ENCODE data around the gene LYST. TPM values are rescaled to one million over a fixed set of nuclear protein-coding genes. Genes with fewer than 3 reads are reported as not detected.
"Not testable (repeated sequence)": the region's sequence is repeated elsewhere in the genome, so short reads cannot be mapped to it uniquely, and the experiment has no call there.

The LYST gene, protein sequence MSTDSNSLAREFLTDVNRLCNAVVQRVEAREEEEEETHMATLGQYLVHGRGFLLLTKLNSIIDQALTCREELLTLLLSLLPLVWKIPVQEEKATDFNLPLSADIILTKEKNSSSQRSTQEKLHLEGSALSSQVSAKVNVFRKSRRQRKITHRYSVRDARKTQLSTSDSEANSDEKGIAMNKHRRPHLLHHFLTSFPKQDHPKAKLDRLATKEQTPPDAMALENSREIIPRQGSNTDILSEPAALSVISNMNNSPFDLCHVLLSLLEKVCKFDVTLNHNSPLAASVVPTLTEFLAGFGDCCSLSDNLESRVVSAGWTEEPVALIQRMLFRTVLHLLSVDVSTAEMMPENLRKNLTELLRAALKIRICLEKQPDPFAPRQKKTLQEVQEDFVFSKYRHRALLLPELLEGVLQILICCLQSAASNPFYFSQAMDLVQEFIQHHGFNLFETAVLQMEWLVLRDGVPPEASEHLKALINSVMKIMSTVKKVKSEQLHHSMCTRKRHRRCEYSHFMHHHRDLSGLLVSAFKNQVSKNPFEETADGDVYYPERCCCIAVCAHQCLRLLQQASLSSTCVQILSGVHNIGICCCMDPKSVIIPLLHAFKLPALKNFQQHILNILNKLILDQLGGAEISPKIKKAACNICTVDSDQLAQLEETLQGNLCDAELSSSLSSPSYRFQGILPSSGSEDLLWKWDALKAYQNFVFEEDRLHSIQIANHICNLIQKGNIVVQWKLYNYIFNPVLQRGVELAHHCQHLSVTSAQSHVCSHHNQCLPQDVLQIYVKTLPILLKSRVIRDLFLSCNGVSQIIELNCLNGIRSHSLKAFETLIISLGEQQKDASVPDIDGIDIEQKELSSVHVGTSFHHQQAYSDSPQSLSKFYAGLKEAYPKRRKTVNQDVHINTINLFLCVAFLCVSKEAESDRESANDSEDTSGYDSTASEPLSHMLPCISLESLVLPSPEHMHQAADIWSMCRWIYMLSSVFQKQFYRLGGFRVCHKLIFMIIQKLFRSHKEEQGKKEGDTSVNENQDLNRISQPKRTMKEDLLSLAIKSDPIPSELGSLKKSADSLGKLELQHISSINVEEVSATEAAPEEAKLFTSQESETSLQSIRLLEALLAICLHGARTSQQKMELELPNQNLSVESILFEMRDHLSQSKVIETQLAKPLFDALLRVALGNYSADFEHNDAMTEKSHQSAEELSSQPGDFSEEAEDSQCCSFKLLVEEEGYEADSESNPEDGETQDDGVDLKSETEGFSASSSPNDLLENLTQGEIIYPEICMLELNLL (N-terminal part only)
- polyA plus RNA-seq (2013, experiment 1 of 2), result 0.50 TPM
- 0.32 TPM for polyA plus RNA-seq (2013, experiment 2 of 2)

GRCh38 chr1:235866205-235866912 lies at the start of gene LYST:
Gene LYST (minus strand): TSS chr1:235866906. CDS start chr1:235830417, 36,489 bp downstream.
- H3K36me3 ChIP-seq (ENCODE audit: insufficient read depth, low read length), result no peaks in the 10 kb centered on the region
- H3K9ac ChIP-seq (ENCODE audit: low read depth, low read length), result peak within 1 kb of the TSS; percentile 67
- H3K9me3 ChIP-seq (ENCODE audit: insufficient read depth, low read depth, low read length), result no peaks in the 10 kb centered on the region
- H3K4me3 ChIP-seq (ENCODE audit: low read length), result peak within 1 kb of the TSS; percentile 96
- H3K27me3 ChIP-seq (ENCODE audit: insufficient read depth, low read length), result peaks cover 29% of the 10 kb centered on the region
- peaks cover 8% of the 10 kb centered on the region; the same call in 1 of the 2 replicates for H3K4me1 ChIP-seq (ENCODE audit: insufficient read depth, low read length)
- WGBS, result under 1% methylated on average over 71 of the region's 71 CpGs
- no peak within 1 kb of the TSS; the same call in 1 of the 2 replicates for H3K27ac ChIP-seq (ENCODE audit: low read depth, low read length)

- H3K9ac ChIP-seq (ENCODE audit: low read depth, low read length); H3K4me3 ChIP-seq (ENCODE audit: low read length); H3K9me3 ChIP-seq (ENCODE audit: insufficient read depth, low read depth, low read length); H3K36me3 ChIP-seq (ENCODE audit: insufficient read depth, low read length); H3K27ac ChIP-seq (ENCODE audit: low read depth, low read length): not testable (repeated sequence)
- Histone ChIP-seq H3K4me1 (ENCODE audit: insufficient read depth, low read length) (peaks cover 16% of the 10 kb centered on the region), H3K27me3 (ENCODE audit: insufficient read depth, low read length) (peaks cover 10% of the 10 kb centered on the region)
- 100% methylated on average over 4 of the region's 4 CpGs for WGBS
Observed at GRCh38 chr1:235915489-235915888, 48.8 kb upstream of the LYST start.

- Histone ChIP-seq H3K9ac (ENCODE audit: low read depth, low read length) (no peak overlapping the region), H3K4me1 (ENCODE audit: insufficient read depth, low read length) (peaks cover 10% of the 10 kb centered on the region; the same call in 1 of the 2 replicates), H3K27me3 (ENCODE audit: insufficient read depth, low read length) (peaks cover 2% of the 10 kb centered on the region; the same call in 1 of the 2 replicates), H3K9me3 (ENCODE audit: insufficient read depth, low read depth, low read length) (no peaks in the 10 kb centered on the region), H3K27ac (ENCODE audit: low read depth, low read length) (no peak overlapping the region), H3K4me3 (ENCODE audit: low read length) (no peak overlapping the region), H3K36me3 (ENCODE audit: insufficient read depth, low read length) (no peaks in the 10 kb centered on the region)
- 96% methylated on average over 1 of the region's 1 CpG for WGBS
Observed at GRCh38 chr1:235913311-235913710, 46.6 kb upstream of the LYST start.

DNA sequence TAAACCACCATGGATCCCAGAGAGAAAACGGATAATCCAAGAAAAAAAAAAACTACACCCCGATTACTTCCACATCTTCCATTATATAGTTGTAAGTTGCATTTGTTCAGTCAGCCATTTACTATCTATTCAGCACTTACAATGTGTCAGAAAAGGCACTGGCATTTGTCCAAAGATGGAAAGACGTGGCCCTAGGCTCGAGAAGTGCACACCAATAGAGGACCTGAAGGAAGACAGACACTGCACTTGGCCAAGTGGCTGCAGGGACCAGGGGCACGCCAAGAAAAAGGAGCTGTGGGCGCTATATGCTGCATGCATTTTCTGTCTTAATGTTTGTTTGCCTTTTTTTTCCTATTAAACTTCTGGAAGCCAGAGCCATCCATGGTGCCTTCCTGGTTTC lies 45.2 kb upstream of the LYST start:
- H3K27ac ChIP-seq (ENCODE audit: low read depth, low read length), result no peak overlapping the region
- H3K4me3 ChIP-seq (ENCODE audit: low read length), result no peak overlapping the region
- no peaks in the 10 kb centered on the region for H3K27me3 ChIP-seq (ENCODE audit: insufficient read depth, low read length)
- no peaks in the 10 kb centered on the region for H3K9me3 ChIP-seq (ENCODE audit: insufficient read depth, low read depth, low read length)
- H3K36me3 ChIP-seq (ENCODE audit: insufficient read depth, low read length), result no peaks in the 10 kb centered on the region
- peaks cover 10% of the 10 kb centered on the region; the same call in 1 of the 2 replicates for H3K4me1 ChIP-seq (ENCODE audit: insufficient read depth, low read length)
- H3K9ac ChIP-seq (ENCODE audit: low read depth, low read length), result no peak overlapping the region
- WGBS, result 91% methylated on average over 4 of the region's 6 CpGs

GRCh38 chr1:235911300-235911662 lies 44.6 kb upstream of the LYST start:
- no peak overlapping the region for H3K27ac ChIP-seq (ENCODE audit: low read depth, low read length)
- peaks cover 10% of the 10 kb centered on the region; the same call in 1 of the 2 replicates for H3K4me1 ChIP-seq (ENCODE audit: insufficient read depth, low read length)
- 89% methylated on average over 4 of the region's 5 CpGs for WGBS
- no peaks in the 10 kb centered on the region for H3K9me3 ChIP-seq (ENCODE audit: insufficient read depth, low read depth, low read length)
- no peak overlapping the region for H3K9ac ChIP-seq (ENCODE audit: low read depth, low read length)
- H3K4me3 ChIP-seq (ENCODE audit: low read length), result no peak overlapping the region
- H3K36me3 ChIP-seq (ENCODE audit: insufficient read depth, low read length), result no peaks in the 10 kb centered on the region
- no peaks in the 10 kb centered on the region for H3K27me3 ChIP-seq (ENCODE audit: insufficient read depth, low read length)

DNA sequence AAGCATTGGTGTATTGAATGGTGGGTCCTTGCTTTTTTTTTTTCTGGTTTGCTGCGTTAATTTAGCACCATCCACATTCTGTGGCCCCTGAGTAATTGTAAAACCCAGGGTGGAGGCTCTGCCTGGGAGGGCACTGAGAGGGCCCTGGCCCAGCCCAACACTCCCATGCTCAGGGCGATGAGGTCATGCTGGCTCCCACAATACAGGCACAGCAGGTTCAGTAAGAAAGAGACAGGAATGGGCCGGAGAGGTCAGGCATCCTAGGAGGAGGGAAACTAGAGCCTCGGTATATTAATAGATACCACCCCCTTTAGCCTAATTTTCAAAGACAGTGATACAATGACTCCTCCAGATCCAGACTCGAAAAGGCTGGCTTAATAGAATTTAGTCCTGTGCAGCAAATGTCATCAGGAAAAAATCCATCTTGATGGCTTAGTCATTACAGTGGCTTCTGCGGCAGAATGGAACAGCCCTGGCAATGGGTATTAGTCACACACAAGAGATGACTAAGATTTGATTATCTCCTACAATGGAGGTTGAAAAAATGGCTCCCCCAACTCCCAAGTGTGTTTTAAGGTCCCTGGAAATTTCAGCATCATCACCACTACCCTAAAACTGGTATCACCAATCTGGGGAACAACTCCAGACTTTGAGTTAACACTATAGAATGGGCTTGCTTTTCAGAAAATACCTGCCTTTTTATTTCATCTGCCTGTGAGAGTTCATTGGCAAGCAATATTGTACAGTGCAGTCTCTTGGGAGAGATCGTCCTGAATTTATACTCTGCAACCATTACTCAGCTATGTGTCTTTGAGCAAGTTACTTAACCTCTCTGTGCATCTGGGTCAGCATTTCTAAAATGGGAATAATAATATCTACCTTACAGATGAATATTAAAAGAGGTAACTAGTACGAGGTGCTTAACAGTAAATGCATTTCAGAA lies 43.9 kb upstream of the LYST start:
- Histone ChIP-seq H3K27me3 (ENCODE audit: insufficient read depth, low read length) (no peaks in the 10 kb centered on the region), H3K4me3 (ENCODE audit: low read length) (no peak overlapping the region), H3K9ac (ENCODE audit: low read depth, low read length) (no peak overlapping the region), H3K9me3 (ENCODE audit: insufficient read depth, low read depth, low read length) (no peaks in the 10 kb centered on the region), H3K4me1 (ENCODE audit: insufficient read depth, low read length) (peaks cover 10% of the 10 kb centered on the region; the same call in 1 of the 2 replicates), H3K27ac (ENCODE audit: low read depth, low read length) (no peak overlapping the region), H3K36me3 (ENCODE audit: insufficient read depth, low read length) (no peaks in the 10 kb centered on the region)
- WGBS, result 42% methylated on average over 7 of the region's 8 CpGs

DNA sequence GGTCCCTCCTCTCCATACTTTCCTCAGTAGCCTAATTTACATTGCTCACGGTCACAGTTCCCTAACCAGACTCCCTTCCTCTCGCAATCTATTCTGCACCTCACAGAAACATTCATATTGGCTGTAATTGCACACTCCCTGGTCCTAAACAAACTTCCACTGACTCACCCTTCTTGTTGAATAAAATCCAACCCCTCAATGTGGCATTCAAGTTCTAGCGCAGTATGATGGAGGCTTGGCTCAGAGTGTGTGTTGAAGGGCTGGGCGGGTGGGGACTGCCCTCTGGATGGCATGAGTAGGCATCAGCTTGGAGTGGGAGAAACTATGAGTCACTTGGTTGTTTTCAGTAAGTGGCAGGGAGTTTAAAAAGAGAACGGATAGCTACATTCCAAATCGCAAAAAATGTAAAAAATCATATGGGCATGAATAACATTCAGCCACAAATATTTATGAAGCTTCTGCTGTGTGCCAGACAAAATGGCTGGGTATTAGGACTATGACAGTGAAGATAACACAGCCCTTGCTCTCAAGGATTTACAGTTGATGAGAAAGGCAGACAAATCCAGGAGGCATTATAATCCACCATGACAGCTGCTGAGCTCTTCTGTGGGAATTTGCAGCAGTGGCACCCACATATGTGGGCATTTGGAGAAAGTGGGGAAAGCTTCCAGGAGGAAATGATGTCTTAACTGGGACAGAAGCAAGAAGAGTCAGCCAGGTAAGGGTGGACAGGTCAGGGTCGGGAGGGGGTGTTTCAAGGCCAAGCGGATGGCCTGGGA lies 42.2 kb upstream of the LYST start:
- H3K27ac ChIP-seq (ENCODE audit: low read depth, low read length), result no peak overlapping the region
- H3K9me3 ChIP-seq (ENCODE audit: insufficient read depth, low read depth, low read length), result no peaks in the 10 kb centered on the region
- no peak overlapping the region for H3K9ac ChIP-seq (ENCODE audit: low read depth, low read length)
- H3K27me3 ChIP-seq (ENCODE audit: insufficient read depth, low read length), result no peaks in the 10 kb centered on the region
- H3K36me3 ChIP-seq (ENCODE audit: insufficient read depth, low read length), result no peaks in the 10 kb centered on the region
- 95% methylated on average over 8 of the region's 8 CpGs for WGBS
- peaks cover 10% of the 10 kb centered on the region; the same call in 1 of the 2 replicates for H3K4me1 ChIP-seq (ENCODE audit: insufficient read depth, low read length)
- H3K4me3 ChIP-seq (ENCODE audit: low read length), result no peak overlapping the region

GRCh38 chr1:235907897-235908240 lies 41.2 kb upstream of the LYST start:
- Histone ChIP-seq H3K27me3 (ENCODE audit: insufficient read depth, low read length) (no peaks in the 10 kb centered on the region), H3K9ac (ENCODE audit: low read depth, low read length) (no peak overlapping the region), H3K4me1 (ENCODE audit: insufficient read depth, low read length) (peaks cover 10% of the 10 kb centered on the region; the same call in 1 of the 2 replicates), H3K9me3 (ENCODE audit: insufficient read depth, low read depth, low read length) (no peaks in the 10 kb centered on the region), H3K27ac (ENCODE audit: low read depth, low read length) (no peak overlapping the region), H3K4me3 (ENCODE audit: low read length) (no peak overlapping the region), H3K36me3 (ENCODE audit: insufficient read depth, low read length) (no peaks in the 10 kb centered on the region)
- 91% methylated on average over 3 of the region's 3 CpGs for WGBS

DNA sequence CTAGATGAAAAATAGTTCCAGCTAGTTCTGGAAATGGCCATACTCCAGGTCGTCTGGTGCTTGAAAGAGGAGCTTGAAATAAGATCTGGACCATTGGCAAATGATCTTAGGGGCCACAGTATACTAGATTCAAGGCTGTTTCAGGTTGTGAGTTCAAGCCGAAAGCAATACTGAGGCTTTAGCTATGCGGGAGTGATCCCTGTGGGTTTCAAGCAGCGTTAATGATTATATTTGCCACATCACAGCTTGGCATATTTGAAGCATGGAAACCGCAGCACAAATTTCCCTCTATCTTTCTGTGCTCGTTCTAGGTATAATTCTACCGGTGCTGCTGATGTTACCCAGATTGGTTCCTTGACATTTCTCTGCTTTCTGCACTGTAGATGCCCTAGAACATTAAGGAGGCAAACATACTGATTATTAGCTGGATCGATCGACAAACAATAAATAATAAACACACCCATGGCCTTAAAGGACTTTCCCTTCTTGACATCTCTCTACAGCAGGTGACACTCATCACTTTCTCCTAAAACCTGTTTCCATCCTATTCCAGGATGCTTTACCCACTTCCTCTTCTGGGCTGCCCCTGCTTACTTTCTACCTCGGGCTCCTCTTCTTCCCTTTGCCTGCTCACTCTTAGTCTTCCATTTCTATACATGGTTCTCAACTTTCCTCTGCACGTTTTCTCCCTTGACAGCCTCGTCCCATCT lies 40.6 kb upstream of the LYST start:
- Histone ChIP-seq H3K4me1 (ENCODE audit: insufficient read depth, low read length) (peaks cover 10% of the 10 kb centered on the region; the same call in 1 of the 2 replicates), H3K9me3 (ENCODE audit: insufficient read depth, low read depth, low read length) (no peaks in the 10 kb centered on the region), H3K4me3 (ENCODE audit: low read length) (no peak overlapping the region), H3K27ac (ENCODE audit: low read depth, low read length) (no peak overlapping the region), H3K27me3 (ENCODE audit: insufficient read depth, low read length) (no peaks in the 10 kb centered on the region), H3K9ac (ENCODE audit: low read depth, low read length) (no peak overlapping the region), H3K36me3 (ENCODE audit: insufficient read depth, low read length) (no peaks in the 10 kb centered on the region)
- WGBS, result 90% methylated on average over 12 of the region's 12 CpGs
